ENCODE data around the gene PIK3CB.
A peak's percentile ranks its signal among the peaks of the same experiment; 100 is the strongest.
"Not testable (repeated sequence)": the region's sequence is repeated elsewhere in the genome, so short reads cannot be mapped to it uniquely, and the experiment has no call there.

Gene PIK3CB

GRCh38 chr3:138681463-138682220 is 153.1 kb downstream of the PIK3CB start:
- no peak for FAIRE-seq
- TF ChIP-seq POLR2A (IDR thresholded peaks at IDR 0.05; ENCODE audit: low read depth, low read length), result no peak
- DNase-seq (ENCODE audit: insufficient read length, low spot score), result no peak

- DNase-seq (ENCODE audit: insufficient read length, low spot score); FAIRE-seq: not testable (repeated sequence)
Observed at GRCh38 chr3:138680974-138681373, 153.8 kb downstream of the PIK3CB start.

DNA sequence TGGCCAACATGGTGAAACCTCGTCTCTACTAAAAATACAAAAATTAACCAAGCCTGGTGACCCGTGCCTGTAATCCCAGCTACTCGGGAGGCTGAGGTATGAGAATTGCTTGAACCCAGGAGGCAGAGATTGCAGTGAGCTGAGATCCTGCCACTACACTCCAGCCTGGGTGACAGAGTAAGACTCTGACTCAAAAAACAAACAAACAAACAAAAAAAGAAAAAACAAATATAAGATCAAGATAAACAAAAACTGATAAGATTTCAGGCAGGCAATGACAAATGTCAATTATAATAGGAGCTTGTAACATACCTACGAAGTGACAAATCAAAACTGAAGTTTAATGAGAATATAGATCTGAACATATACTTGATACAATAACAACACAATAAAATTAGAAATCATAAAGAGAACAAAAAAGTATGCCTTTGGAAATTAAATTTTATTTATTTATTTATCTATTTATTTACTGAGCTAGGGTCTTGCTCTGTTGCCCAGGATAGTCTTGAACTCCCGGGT is 155.8 kb downstream of the PIK3CB start:
- TF ChIP-seq POLR2A (IDR thresholded peaks at IDR 0.05; ENCODE audit: low read depth, low read length), result no peak
- FAIRE-seq (no peak), DNase-seq (ENCODE audit: insufficient read length, low spot score) (no peak)

DNA sequence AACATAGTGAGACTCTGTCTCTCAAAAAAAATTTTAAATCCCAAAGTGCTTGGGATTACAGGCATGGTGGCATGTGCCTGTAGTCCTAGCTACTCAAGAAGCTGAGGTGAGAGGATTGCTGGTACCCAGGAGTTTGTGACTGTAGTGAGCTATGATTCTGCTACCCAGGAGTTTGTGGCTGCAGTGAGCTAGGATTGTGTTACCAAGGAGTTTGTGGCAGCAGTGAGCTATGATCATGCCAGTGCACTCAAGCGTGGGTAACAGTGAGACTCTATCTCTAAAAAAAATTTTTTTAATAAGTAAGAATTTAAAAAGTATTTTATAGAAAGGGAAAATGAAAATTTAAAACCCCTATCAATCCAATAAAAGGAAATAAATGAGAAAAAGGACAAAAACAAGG is 156.6 kb downstream of the PIK3CB start:
- TF ChIP-seq POLR2A (IDR thresholded peaks at IDR 0.05; ENCODE audit: low read depth, low read length), result no peak
- no peak for FAIRE-seq
- no peak for DNase-seq (ENCODE audit: insufficient read length, low spot score)

- FAIRE-seq, result peak; percentile 58
- DNase-seq (ENCODE audit: insufficient read length, low spot score), result no peak
- no peak for TF ChIP-seq POLR2A (IDR thresholded peaks at IDR 0.05; ENCODE audit: low read depth, low read length)
Observed at GRCh38 chr3:138675393-138675792, 159.3 kb downstream of the PIK3CB start.

GRCh38 chr3:138673641-138674530 is 160.8 kb downstream of the PIK3CB start:
- DNase-seq (ENCODE audit: insufficient read length, low spot score), result no peak
- no peak for FAIRE-seq
- TF ChIP-seq POLR2A (IDR thresholded peaks at IDR 0.05; ENCODE audit: low read depth, low read length), result no peak

DNA sequence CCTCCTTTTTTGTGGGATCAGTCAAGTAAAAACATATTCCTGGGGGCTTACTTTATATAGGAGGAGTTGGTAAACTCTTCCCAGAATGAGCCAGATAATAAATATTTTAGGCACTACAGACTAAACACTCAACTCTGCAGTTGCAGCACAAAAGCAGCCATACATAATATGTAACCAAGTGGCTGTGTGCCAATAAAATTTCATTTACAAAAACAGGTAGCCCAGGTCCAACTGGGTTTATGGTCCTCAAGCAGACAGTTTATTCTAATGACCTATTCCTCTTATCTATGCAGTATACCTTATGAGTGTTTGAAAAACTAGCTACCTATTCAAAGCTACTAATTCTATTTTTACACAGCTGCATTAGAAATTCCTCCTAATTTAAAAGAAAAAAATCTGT is 164.3 kb downstream of the PIK3CB start:
- peak; percentile 55 for FAIRE-seq
- TF ChIP-seq POLR2A (IDR thresholded peaks at IDR 0.05; ENCODE audit: low read depth, low read length), result no peak
- DNase-seq (ENCODE audit: insufficient read length, low spot score), result no peak

- DNase-seq (ENCODE audit: insufficient read length, low spot score) (no peak), FAIRE-seq (no peak)
- no peak for TF ChIP-seq POLR2A (IDR thresholded peaks at IDR 0.05; ENCODE audit: low read depth, low read length)
Observed at GRCh38 chr3:138668107-138668506, 166.6 kb downstream of the PIK3CB start.

DNA sequence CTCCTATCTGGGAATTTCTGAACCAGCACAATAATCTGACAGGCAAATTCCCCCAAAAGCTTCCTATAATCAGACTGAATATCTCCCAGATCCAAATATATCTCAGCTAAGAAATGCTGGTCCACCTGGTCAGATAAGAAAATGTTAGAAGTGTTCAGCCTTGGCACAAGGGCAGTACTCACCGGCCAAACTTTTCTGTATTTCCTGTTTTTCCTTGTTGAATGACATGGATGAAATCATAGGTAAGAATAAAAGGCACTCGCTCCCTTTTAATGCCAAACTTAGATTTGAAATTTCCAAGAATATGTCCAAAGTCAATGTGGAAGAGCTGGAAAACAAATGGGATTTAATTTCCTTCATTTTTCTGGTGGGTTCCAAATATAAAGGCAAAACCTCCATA is 177.2 kb downstream of the PIK3CB start:
- DNase-seq (ENCODE audit: insufficient read length, low spot score) (no peak), FAIRE-seq (no peak)
- TF ChIP-seq POLR2A (IDR thresholded peaks at IDR 0.05; ENCODE audit: low read depth, low read length), result no peak

DNA sequence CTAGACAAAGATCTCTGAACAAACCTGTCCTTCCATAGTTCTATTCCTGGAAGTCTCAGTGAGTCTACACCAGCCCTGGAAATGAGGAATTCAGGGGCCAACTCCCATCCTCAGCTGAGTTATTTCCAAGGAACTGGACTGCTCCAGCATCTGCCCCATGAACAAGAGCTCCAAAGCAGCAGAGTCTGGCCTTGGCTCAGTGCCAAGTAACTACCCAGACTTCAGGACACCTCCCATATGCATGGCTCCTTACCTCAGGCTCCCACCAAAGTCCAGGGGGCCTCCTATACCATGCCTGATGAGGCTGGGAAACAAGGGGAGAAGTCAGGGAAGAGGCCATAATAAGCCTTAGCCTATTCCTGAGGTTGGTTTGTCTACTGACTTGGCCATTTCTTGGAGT is 181.2 kb downstream of the PIK3CB start:
- TF ChIP-seq POLR2A (IDR thresholded peaks at IDR 0.05; ENCODE audit: low read depth, low read length), result no peak
- FAIRE-seq (no peak), DNase-seq (ENCODE audit: insufficient read length, low spot score) (no peak)

- no peak for DNase-seq (ENCODE audit: insufficient read length, low spot score)
- TF ChIP-seq POLR2A (IDR thresholded peaks at IDR 0.05; ENCODE audit: low read depth, low read length), result no peak
Observed at GRCh38 chr3:138649134-138649533, 185.6 kb downstream of the PIK3CB start.

DNA sequence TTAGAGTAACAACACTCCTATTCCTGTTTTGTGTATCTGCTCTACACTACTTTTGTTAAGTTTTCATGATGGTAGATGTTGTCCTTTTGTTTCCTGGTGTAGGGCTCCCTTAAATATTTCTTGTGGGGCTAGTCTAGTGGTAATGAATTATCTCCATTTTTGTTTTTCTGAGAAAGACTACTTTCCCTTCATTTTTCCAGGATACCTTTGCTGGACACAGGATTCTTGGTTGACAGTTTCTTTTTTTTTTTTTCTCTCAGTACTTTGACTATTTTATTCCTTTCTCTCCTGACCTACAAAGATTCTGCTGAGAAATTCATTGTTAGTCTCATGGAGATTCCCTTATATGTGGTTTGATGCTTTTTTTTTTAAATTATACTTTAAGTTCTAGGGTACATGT is 188.2 kb downstream of the PIK3CB start:
- no peak for TF ChIP-seq POLR2A (IDR thresholded peaks at IDR 0.05; ENCODE audit: low read depth, low read length)
- FAIRE-seq (no peak), DNase-seq (ENCODE audit: insufficient read length, low spot score) (no peak)

More at GRCh38 chr3:138649134-138649533, 185.6 kb downstream of the PIK3CB start:
- FAIRE-seq, result no peak

DNA sequence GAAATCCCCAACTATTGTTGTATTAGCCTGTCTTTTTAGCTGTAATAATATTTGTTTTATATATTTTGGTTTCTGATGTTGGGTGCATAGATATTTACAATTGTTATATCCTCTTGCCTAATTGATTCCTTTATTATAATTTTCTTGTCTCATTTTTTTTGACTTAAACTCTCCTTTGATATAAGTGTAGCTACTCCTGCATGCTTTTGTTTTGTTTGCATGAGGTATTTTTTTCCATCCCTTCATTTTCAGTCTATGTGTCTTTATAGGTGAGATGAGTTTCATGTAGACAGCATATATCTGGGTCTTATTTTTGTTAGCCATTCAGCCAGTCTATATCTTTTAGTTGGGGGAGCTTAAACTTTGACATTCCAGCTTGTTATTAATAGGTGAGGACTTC is 188.7 kb downstream of the PIK3CB start:
- FAIRE-seq (no peak), DNase-seq (ENCODE audit: insufficient read length, low spot score) (no peak)
- TF ChIP-seq POLR2A (IDR thresholded peaks at IDR 0.05; ENCODE audit: low read depth, low read length), result no peak

GRCh38 chr3:138642927-138643253 is 191.8 kb downstream of the PIK3CB start:
- TF ChIP-seq POLR2A (IDR thresholded peaks at IDR 0.05; ENCODE audit: low read depth, low read length), result no peak
- FAIRE-seq, result no peak
- DNase-seq (ENCODE audit: insufficient read length, low spot score), result no peak
